HG03139 (cell line): ENCODE measurements around the gene GPHA2.

Source experiments
- ATAC-seq: cut with Tn5 transposase; IDR thresholded peaks from one replicate; pipeline ENCODE4 v1.9.1; 2021; ENCODE audit not compliant: unreplicated experiment

The GPHA2 gene

GRCh38 chr11:64911689-64912088 is 24.0 kb downstream of the GPHA2 start:
- no peak for ATAC-seq

- ATAC-seq: no peak
Observed at GRCh38 chr11:64911142-64911541, 24.6 kb downstream of the GPHA2 start.

- no peak for ATAC-seq
Observed at GRCh38 chr11:64910451-64911093, 25.1 kb downstream of the GPHA2 start.

- no peak for ATAC-seq
Observed at GRCh38 chr11:64909653-64910343, 25.9 kb downstream of the GPHA2 start.

- no peak for ATAC-seq
Observed at GRCh38 chr11:64908766-64909165, 26.9 kb downstream of the GPHA2 start.

GRCh38 chr11:64906314-64906635 is 29.4 kb downstream of the GPHA2 start:
- ATAC-seq: no peak

- ATAC-seq: no peak
Observed at GRCh38 chr11:64905516-64906313, 30.0 kb downstream of the GPHA2 start.

GRCh38 chr11:64903291-64903833 is 32.3 kb downstream of the GPHA2 start:
- no peak for ATAC-seq

- no peak for ATAC-seq
Observed at GRCh38 chr11:64902102-64902900, 33.4 kb downstream of the GPHA2 start.

- no peak for ATAC-seq
Observed at GRCh38 chr11:64900774-64901173, 34.9 kb downstream of the GPHA2 start.

GRCh38 chr11:64900263-64900678 is 35.4 kb downstream of the GPHA2 start:
- ATAC-seq: no peak

- no peak for ATAC-seq
Observed at GRCh38 chr11:64898541-64898940, 37.2 kb downstream of the GPHA2 start.

- no peak for ATAC-seq
Observed at GRCh38 chr11:64898076-64898445, 37.6 kb downstream of the GPHA2 start.

GRCh38 chr11:64897381-64898075 is 38.2 kb downstream of the GPHA2 start:
- ATAC-seq: no peak

- no peak for ATAC-seq
Observed at GRCh38 chr11:64896448-64897022, 39.2 kb downstream of the GPHA2 start.

- no peak for ATAC-seq
Observed at GRCh38 chr11:64894812-64895452, 40.8 kb downstream of the GPHA2 start.

GRCh38 chr11:64894070-64894811 is 41.5 kb downstream of the GPHA2 start:
- no peak for ATAC-seq

GRCh38 chr11:64893194-64894069 is 42.3 kb downstream of the GPHA2 start:
- no peak for ATAC-seq
